ENCODE measurements around the gene LSM4. TPM values are rescaled to one million over a fixed set of nuclear protein-coding genes. Genes with fewer than 3 reads are reported as not detected.
"Not testable (repeated sequence)": the region's sequence is repeated elsewhere in the genome, so short reads cannot be mapped to it uniquely, and the experiment has no call there.

Gene LSM4
- 62.5 TPM for total RNA-seq

GRCh38 chr19:18322759-18323460 lies at the start of gene LSM4:
LSM4 (minus strand) TSS chr19:18323076; CDS start chr19:18323020, 56 bp downstream.
- TF ChIP-seq, protein P1, sequence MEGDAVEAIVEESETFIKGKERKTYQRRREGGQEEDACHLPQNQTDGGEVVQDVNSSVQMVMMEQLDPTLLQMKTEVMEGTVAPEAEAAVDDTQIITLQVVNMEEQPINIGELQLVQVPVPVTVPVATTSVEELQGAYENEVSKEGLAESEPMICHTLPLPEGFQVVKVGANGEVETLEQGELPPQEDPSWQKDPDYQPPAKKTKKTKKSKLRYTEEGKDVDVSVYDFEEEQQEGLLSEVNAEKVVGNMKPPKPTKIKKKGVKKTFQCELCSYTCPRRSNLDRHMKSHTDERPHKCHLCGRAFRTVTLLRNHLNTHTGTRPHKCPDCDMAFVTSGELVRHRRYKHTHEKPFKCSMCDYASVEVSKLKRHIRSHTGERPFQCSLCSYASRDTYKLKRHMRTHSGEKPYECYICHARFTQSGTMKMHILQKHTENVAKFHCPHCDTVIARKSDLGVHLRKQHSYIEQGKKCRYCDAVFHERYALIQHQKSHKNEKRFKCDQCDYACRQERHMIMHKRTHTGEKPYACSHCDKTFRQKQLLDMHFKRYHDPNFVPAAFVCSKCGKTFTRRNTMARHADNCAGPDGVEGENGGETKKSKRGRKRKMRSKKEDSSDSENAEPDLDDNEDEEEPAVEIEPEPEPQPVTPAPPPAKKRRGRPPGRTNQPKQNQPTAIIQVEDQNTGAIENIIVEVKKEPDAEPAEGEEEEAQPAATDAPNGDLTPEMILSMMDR (IDR thresholded peaks at IDR 0.05) = peak in 2 of 3 experiments; percentile 31 to 44
- no peaks in the 10 kb centered on the region for H3K36me3 ChIP-seq
- no peaks in the 10 kb centered on the region for H3K9me3 ChIP-seq
- H3K4me1 ChIP-seq = peaks cover 4 to 19% of the 10 kb centered on the region in 2 donors
- peak within 1 kb of the TSS; percentile 89 to 91 for H3K27ac ChIP-seq
- DNase-seq (ENCODE audit: low spot score in 2 of 2) = peak; percentile 90 to 99
- H3K4me3 ChIP-seq = peak within 1 kb of the TSS; percentile 81 to 82
- H3K27me3 ChIP-seq = no peaks in the 10 kb centered on the region
- intact Hi-C loops (cut with DNase I) = loop anchor here (1.0 kb wide), 2 partner anchors 19 to 44 kb away; no protein-coding TSS in a partner anchor

DNA sequence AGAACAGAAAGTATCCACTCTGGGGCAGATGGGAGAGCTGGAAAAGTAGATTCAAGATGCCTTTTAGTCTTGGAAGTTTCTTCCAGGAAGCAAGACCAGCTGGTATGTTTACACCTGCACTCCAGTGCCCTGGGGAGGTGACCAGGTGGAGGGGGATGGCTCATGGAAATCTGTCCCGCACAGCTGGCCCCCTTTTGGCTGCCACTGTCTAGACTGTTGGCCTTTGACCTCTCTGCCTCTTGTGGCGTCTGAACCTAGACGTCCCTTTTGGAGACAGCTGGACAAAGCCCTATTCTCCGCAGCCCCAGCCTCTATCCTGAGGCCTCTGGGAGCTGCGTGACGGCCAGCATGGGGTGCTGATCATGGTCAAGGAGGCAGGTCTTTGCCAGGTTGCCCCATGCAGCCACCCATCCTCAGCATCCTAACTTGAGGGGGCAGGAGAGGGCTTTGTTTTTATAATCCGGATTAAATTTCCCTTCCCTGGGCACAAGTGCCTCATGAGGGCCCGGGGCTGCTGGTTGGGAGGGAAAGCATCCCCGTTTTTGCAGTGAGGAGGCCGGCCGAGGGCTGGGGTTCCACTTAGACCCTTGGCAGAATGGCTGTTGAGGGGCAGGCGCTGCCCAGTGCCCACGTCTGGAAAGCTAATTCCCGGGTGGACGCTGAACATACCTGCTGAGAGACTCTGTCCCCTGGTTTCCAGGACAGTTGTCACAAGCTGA lies 45.8 kb upstream of the LSM4 start:
- DNase-seq (ENCODE audit: low spot score in 2 of 2) = no peak
- TF ChIP-seq, protein P1 (IDR thresholded peaks at IDR 0.05) = no peak
- intact Hi-C loops (cut with DNase I) = no loop called here
- Histone ChIP-seq H3K36me3 (peaks cover 0 to 2% of the 10 kb centered on the region in 2 donors), H3K27ac (no peak overlapping the region), H3K9me3 (no peaks in the 10 kb centered on the region), H3K4me1 (peaks cover 5 to 16% of the 10 kb centered on the region in 2 donors), H3K27me3 (no peaks in the 10 kb centered on the region), H3K4me3 (no peak overlapping the region)

DNA sequence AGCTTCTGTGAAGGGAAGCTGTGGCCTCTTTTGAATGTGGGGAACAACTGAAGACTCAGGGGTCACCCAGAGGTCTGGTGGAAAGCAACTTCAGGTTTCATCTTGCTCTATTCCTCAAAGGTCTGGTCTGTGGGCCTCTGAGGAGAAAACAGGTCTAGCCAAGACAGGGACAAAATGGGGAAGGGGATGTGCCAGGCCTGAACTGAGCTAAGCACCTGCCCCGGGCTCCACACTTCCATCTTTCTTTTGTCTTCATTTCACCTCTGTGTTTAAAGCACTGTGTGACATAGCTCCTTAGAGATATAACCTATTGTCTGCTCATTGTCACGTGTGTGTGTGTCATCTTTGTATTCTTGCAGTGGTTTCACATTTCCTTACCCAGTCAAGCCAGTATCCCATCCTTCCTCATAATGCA lies 43.2 kb upstream of the LSM4 start:
- no peaks in the 10 kb centered on the region for H3K9me3 ChIP-seq
- intact Hi-C loops (cut with DNase I) = no loop called here
- H3K27me3 ChIP-seq = no peaks in the 10 kb centered on the region
- no peak for DNase-seq (ENCODE audit: low spot score in 2 of 2)
- H3K4me1 ChIP-seq = peaks cover 5 to 16% of the 10 kb centered on the region in 2 donors
- TF ChIP-seq, protein P1 (IDR thresholded peaks at IDR 0.05) = no peak
- H3K27ac ChIP-seq = peak overlapping the region; percentile 81 to 85
- no peak overlapping the region for H3K4me3 ChIP-seq
- H3K36me3 ChIP-seq = peaks cover 2 to 14% of the 10 kb centered on the region in 2 donors

DNA sequence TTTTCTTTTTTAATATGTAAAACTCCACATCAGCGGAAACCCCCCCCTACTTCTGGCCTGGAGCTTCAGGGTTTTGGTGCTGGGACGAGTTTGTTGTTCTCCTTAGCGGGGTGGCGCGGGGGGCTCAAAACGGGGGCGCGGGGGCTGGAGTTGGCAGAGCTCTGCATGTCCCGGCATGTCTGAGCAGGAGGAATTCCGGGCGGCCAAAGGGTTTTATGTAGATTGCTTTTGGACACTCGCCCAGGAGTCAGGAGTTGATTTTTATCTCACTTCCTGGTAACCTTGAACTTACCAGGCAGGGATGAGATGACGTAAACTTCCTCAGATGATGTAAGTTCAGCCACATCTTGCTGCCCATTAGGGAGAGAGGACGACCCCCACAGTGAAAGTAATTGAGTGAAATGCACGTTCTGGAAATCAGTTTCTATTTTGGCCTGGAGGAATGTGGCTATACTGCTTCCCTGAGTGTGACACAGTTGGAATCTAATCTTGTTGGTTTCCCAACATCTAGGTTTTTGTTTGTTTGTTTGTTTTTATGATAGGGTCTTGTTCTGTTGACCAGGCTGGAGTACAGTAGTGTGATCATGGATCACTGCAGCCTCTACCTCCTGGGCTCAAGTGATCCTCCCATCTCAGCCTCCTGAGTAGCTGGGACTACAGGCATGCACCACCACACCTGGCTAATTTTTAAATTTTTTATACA lies 42.1 kb upstream of the LSM4 start:
- intact Hi-C loops (cut with DNase I) = loop anchor here (2.0 kb wide), 1 partner anchor 24 kb away; no protein-coding TSS in a partner anchor
- peaks cover 5 to 16% of the 10 kb centered on the region in 2 donors for H3K4me1 ChIP-seq
- TF ChIP-seq, protein P1 (IDR thresholded peaks at IDR 0.05) = no peak
- H3K27ac ChIP-seq = peak overlapping the region; percentile 81 to 85
- peaks cover 2 to 21% of the 10 kb centered on the region in 2 donors for H3K36me3 ChIP-seq
- H3K27me3 ChIP-seq = no peaks in the 10 kb centered on the region
- DNase-seq (ENCODE audit: low spot score in 2 of 2) = peak in 1 of 2 donors; percentile 90
- H3K4me3 ChIP-seq = peak overlapping the region in 1 of 2 donors; percentile 2
- no peaks in the 10 kb centered on the region for H3K9me3 ChIP-seq

DNA sequence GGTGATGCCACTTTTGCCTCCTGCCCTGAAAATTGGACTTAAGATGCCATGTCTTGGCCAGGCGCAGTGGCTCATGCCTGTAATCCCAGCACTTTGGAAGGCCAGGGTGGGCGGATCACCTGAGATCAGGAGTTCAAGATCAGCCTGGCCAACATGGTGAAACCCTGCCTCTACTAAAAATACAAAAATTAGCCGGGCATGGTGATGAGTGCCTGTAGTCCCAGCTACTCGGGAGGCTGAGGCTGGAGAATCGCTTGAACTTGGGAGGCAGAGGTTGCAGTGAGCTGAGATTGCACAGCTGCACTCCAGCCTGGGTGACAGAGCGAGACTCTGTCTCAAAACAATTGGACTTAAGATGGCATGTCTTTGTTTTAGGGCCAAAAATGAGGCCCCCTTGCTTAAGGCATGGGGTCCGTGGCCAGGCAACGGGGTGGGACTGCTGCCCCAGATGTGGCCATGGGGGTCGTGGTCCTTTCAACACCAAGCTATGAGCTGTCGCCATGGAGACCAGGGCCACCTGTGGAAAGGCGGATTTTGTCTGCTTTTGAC lies 41.5 kb upstream of the LSM4 start:
- Histone ChIP-seq H3K27ac (peak overlapping the region; percentile 81 to 85), H3K36me3 (peaks cover 7 to 25% of the 10 kb centered on the region in 2 donors), H3K4me3 (peak overlapping the region in 1 of 2 donors; percentile 2)

More for the DNA sequence above, 41.5 kb upstream of the LSM4 start:
- not testable (repeated sequence) for H3K9me3 ChIP-seq; H3K27me3 ChIP-seq; DNase-seq (ENCODE audit: low spot score in 2 of 2)
- intact Hi-C loops (cut with DNase I) = loop anchor here (2.0 kb wide), 1 partner anchor 24 kb away; no protein-coding TSS in a partner anchor
- H3K4me1 ChIP-seq = peaks cover 5 to 16% of the 10 kb centered on the region in 2 donors

All from ascending aorta (tissue), 2 donors.